Measurements from ENCODE around the gene SSU72. TPM values are rescaled to one million over a fixed set of nuclear protein-coding genes. Genes with fewer than 3 reads are reported as not detected.

The SSU72 gene
- polyA plus RNA-seq, 3 donors: 63.1 to 139 (median 133) TPM

DNA sequence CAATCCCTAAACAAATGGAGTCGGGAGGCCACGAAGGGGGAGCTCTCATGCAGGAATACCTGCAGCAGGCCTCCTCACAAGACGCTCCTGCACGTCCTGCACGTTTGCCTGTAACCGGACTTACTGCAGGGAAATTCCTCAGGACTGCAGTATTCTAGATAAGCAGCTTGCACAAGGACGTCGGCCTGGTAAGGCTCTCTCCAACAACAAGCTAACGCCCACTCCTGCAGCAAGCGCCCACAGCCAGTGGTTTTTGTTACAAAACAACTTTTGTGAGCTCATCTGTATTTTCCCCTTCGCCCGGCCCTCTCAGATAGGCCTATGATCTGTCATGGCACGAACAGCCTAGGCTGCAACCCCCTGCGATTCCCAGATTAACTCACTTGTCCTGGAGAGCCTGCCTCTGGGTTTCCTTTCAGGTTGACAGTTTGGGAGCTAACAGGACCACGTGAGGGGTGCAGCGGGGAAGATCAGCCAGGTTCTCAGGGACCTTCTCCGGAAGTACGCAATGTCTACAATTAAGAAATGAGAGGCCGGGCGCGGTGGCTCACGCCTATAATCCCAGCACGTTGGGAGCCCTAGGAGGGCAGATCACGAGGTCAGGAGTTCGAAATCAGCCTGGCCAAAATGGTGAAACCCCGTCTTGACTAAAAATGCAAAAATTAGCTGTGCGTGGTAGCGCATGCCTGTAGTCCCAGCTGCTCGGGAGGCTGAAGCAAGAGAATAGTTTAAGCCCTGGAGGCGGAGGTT, 39.7 kb upstream of the SSU72 start:
- 8 to 13% (median 12%) methylated on average over 30 of the region's 30 CpGs for WGBS, 3 donors
- no peak overlapping the region for H3K27ac ChIP-seq (ENCODE audit: low read depth, low read length)

DNA sequence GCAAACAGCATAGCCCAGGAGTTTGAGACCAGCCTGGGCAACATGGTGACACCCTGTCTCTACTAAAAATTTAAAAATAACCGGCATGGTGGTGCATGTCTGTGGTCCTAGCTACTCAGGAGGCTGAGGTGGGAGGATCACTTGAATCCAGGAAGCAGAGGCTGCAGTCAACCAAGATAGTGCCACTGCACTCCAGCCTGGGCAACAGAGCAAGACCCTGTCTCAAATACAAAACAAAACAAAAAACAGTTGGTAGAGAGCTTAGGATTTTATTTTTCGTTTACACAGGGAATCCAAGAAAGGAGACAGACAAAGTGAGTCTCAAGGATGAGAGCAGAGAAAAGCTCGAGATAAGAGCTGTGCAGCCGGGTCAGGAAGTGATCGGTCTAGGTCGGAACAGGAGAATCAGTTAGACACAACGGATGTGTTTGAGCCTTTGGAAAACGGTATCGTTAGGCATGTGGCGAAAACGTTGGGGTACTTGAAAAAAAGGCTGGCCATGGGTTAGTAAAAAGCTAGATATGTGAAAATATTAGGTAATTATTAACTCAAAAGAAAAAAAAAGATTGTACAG, 38.9 kb upstream of the SSU72 start:
- 30 to 70% (median 70%) methylated on average over 11 of the region's 11 CpGs for WGBS, 3 donors
- H3K27ac ChIP-seq (ENCODE audit: low read depth, low read length): no peak overlapping the region

DNA sequence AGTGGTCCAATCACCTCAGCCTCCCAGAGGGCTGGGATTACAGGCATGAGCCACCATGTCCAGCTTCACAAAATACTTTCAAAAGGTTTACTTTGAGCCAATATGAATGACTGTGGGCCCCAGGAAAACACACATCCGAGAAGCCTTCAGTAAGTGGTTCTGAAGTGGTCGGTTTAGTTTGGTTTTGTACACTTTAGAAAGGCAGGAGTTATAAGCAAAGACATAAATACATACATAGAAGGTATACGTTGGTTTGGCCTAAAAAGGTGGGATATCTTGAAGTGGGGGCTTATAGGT, 37.4 kb upstream of the SSU72 start:
- 87 to 96% (median 91%) methylated on average over 3 of the region's 3 CpGs for WGBS, 3 donors
- no peak overlapping the region for H3K27ac ChIP-seq (ENCODE audit: low read depth, low read length)

GRCh38 chr1:1610796-1611195, 36.1 kb upstream of the SSU72 start:
- no peak overlapping the region for H3K27ac ChIP-seq (ENCODE audit: low read depth, low read length)
- WGBS, 3 donors: 69 to 80% (median 70%) methylated on average over 9 of the region's 9 CpGs

DNA sequence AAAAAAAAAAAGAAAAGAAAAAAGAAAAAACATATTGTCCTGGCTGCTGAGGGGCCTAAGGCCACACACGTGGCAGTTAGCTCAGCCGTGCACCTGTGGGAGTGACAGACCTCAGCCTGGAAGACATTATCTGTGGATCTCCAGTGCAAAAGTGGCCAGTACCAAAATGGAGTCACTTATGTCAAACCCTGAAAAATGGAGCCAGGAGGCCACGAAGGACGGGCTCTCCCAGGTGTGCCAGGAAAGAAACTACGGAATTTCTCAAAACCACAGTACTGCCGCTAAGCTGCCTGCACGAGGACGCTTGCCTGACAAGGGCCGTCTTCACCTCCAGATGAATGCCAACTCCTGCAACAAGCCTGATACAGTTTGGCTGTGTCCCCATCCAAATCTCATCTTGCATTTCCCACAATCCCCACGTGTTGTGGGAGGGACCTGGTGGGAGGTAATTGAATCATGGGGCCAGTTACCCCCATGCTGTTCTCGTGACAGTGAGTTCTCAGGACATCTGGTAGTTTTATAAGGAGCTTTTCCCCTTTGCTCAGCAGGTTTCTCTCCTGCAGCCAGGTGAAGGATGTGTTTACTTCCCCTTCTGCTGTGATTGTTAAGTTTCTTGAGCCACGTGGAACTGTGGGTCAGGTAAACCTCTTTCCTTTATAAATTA, 35.3 kb upstream of the SSU72 start:
- H3K27ac ChIP-seq (ENCODE audit: low read depth, low read length): no peak overlapping the region
- WGBS, 3 donors: 68 to 76% (median 69%) methylated on average over 12 of the region's 12 CpGs

GRCh38 chr1:1606232-1606631, 31.6 kb upstream of the SSU72 start:
- H3K27ac ChIP-seq (ENCODE audit: low read depth, low read length): no peak overlapping the region
- WGBS, 3 donors: 66 to 89% (median 86%) methylated on average over 6 to 13 of the region's 13 CpGs

DNA sequence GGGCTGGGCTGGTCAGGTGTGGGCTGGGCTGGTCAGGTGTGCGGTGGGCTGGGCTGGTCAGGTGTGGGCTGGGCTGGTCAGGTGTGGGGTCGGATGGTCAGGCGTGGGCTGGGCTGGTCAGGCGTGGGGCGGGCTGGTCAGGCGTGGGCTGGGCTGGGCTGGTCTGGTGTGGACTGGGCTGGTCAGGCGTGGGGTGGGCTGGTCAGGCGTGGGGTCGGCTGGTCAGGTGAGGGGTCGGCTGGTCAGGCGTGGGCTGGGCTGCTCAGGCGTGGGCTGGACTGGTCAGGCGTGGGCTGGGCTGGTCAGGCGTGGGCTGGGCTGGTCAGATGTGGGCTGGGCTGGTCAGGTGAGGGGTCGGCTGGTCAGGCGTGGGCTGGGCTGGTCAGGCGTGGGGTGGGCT, 31.1 kb upstream of the SSU72 start:
- no peak overlapping the region for H3K27ac ChIP-seq (ENCODE audit: low read depth, low read length)
- WGBS, 3 donors: 87 to 88% (median 88%) methylated on average over 17 of the region's 17 CpGs

GRCh38 chr1:1605034-1605591, 30.4 kb upstream of the SSU72 start:
- H3K27ac ChIP-seq (ENCODE audit: low read depth, low read length): no peak overlapping the region
- WGBS, 3 donors: 76 to 87% (median 79%) methylated on average over 14 of the region's 14 CpGs

GRCh38 chr1:1604374-1605033, 29.8 kb upstream of the SSU72 start:
- no peak overlapping the region for H3K27ac ChIP-seq (ENCODE audit: low read depth, low read length)
- WGBS, 3 donors: 79 to 88% (median 83%) methylated on average over 15 of the region's 15 CpGs

GRCh38 chr1:1603671-1604373, 29.2 kb upstream of the SSU72 start:
- H3K27ac ChIP-seq (ENCODE audit: low read depth, low read length): no peak overlapping the region
- 63 to 77% (median 74%) methylated on average over 13 of the region's 13 CpGs for WGBS, 3 donors

DNA sequence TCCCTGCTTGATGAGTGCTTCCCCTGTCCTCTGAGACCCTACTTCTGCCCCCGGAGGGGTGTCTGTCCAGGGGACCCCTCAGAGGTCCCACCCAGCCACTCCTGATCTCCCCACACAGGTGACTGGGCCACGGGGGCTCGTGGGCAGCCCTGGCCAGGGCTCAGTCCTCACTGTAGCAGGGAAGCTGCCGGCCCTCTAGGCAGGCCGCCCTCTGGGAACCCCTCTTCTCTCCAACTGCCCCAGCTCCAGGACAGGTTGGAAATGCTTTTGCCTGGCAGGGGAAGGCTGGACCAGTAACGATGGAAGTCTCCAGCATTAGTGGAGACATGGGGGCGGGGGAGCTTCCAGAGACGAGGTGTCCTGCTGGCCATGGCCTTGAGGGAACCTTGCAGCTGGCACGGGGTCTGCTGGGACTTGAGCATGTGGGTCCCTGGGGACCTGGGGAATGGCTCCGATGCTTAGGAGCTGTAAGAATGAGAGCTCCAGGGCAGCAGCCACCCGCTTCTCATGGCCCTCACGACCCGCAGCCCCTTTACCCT, 28.4 kb upstream of the SSU72 start:
- 55 to 80% (median 74%) methylated on average over 13 of the region's 13 CpGs for WGBS, 3 donors
- H3K27ac ChIP-seq (ENCODE audit: low read depth, low read length): no peak overlapping the region

GRCh38 chr1:1602304-1602967, 27.8 kb upstream of the SSU72 start:
- 49 to 70% (median 51%) methylated on average over 18 of the region's 18 CpGs for WGBS, 3 donors
- H3K27ac ChIP-seq (ENCODE audit: low read depth, low read length): no peak overlapping the region

DNA sequence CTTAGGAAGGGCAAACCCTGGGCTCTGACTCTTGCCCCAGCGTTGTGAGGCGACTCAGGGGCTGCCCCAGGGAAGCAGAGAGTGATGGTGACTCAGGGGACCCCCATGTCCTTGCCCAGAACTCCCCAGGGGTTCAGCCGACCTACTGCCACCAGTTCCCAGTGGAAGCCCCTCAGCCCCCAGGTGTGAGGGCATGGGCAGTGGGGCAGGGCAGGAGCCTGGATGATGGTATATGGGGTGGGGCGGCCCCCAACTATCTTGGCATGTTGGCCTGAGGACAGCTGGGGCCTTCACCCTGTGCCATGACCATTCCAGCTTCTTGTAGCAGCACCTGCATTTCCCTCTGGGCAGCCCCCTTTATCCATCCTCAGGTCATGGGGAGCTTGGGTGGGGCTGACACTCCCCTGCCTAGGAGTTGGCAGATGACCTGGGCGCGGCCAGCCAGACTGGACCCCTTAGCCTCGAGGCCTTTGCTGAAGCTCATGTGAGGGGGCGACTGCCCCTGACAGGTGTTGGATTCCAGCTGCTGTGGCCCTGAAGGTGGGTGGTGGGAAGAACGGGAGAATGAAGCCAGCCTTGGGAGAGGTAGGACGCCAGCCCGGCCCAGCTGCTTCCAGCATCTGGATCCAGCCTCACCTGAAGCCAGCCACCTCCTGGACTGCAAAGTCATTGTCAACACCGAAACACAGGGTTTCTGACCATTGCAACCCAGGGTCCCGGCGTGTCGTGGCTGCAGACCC, 27.1 kb upstream of the SSU72 start:
- WGBS, 3 donors: 85 to 95% (median 91%) methylated on average over 15 of the region's 15 CpGs
- H3K27ac ChIP-seq (ENCODE audit: low read depth, low read length): no peak overlapping the region

DNA sequence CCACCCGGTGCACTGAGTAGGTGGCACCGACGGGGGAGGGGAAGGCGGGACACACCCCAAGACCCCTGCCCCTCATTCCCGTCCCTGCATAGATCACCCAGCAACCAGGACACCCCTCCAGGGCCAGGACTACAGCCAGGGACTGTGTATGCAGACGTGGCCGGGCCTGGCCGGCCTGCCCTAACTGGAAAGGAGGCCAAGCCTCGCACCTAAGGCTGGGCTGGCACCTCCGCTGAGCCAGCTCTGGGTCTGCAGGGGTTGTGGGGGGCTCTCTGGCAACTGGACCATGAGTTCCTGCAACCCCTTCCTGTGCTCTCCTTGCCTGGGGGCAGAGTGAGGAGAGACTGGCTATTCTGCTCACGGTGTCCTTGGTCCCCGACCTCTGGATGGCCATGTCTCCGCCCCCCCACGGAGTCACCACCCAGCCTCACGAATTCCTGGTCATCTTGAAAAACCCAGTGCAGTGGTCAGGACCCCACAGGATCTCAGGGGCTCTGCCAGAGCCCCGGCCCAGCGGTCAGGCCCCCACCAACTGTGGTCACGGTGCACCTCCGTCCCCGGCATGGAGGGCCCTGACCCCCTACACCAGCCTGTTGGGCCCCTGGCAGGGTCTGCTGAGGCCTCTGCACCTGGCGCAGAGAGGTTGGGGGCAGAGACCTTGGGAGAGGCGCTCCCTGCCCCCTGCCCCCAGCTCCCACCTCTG, 26.3 kb upstream of the SSU72 start:
- no peak overlapping the region for H3K27ac ChIP-seq (ENCODE audit: low read depth, low read length)
- WGBS, 3 donors: 66 to 80% (median 79%) methylated on average over 21 to 22 of the region's 22 CpGs

DNA sequence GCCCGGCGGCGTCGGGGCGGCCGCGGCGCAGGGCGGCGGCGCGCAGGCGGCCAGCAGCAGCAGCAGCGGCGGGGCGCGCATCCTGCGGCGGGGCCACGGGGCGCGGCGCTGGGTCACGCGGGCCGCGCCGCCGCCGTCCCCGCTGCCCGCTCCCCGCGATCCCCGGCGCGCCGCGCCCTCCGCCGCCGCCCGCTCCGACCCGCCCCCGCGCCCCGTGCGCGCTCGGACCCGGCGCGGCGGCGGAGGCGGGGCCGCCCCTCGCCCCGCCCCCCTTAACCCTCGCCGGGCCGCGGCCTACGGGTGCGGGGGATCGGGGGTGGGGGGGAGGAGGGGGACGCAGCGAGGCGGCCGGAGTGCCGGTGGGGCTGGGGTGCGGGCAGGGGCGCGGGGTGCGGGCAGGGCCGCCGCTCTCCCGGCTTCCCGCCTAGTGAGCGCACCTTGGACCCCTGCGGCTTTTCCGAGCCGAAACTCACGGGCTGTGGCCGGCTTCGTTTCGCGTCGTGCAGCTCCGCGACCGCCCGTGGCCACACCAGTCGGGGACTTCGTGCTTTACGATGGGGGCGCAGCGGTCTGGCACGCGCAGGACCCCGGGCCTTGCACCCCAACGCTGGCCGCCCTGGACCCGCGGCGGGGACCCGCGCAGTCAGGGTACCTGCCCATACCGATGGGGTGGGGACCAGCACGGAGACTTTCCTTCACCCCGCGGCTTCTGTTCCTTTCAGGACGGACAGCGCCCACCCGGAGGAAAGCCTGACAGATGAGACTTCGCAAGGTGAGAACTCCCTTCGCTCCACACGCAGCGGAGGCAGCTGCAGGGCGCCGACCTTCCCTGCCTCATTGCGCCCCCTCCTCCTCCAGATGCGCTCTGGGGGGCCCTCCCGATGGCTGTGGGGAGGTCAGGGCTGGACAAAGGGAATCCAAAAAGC, 25.5 kb upstream of the SSU72 start, which contains the start of gene FNDC10:
TSS of gene FNDC10 (minus strand) at position 201 of the 926 bp plus-strand sequence. CDS start at position 81, 120 bp downstream.
- no peak within 1 kb of the TSS for H3K27ac ChIP-seq (ENCODE audit: low read depth, low read length)
- 5 to 9% (median 7%) methylated on average over 64 to 94 of the region's 125 CpGs for WGBS, 3 donors
